Measurements from ENCODE around the gene CLCN5.

GRCh38 chrX:49934729-49935128 is 12.3 kb downstream of the CLCN5 start:
- no peak for TF ChIP-seq EZH2 (IDR thresholded peaks at IDR 0.05)
- no peak for TF ChIP-seq CTCF (IDR thresholded peaks at IDR 0.05)
